ENCODE data around the gene TRAPPC5. TPM values are rescaled to one million over a fixed set of nuclear protein-coding genes. Genes with fewer than 3 reads are reported as not detected.
A peak's percentile ranks its signal among the peaks of the same experiment; 100 is the strongest.

Gene TRAPPC5
- total and polyA plus RNA-seq, 10 donors: 47.2 to 159 (median 86.0) TPM

GRCh38 chr19:7715671-7716070 is 35.0 kb downstream of the TRAPPC5 start:
- Histone ChIP-seq H3K27me3 (replicated peaks in 1 of 7) (no peaks in the 10 kb centered on the region), H3K4me3 (no peak overlapping the region), H3K36me3 (no peaks in the 10 kb centered on the region), H3K27ac (peak overlapping the region in 1 of 8 donors; percentile 82), H3K4me1 (peaks cover 2 to 65% (median 30%) of the 10 kb centered on the region in 6 donors), H3K9me3 (peaks cover 0 to 14% (median 8%) of the 10 kb centered on the region in 8 donors)
- 88 to 96% (median 88%) methylated on average over 1 of the region's 1 CpG for WGBS, 5 donors
- TF ChIP-seq CTCF (IDR thresholded peaks at IDR 0.05 in 8 of 11, conservative IDR thresholded peaks at IDR 0.05 in 3 of 11) (no peak), POLR2AphosphoS5 (IDR thresholded peaks at IDR 0.05) (no peak), POLR2A (IDR thresholded peaks at IDR 0.05) (no peak)
- DNase-seq: no peak
- intact Hi-C loops (cut with DNase I; ENCODE audit: low total_unique reads): no loop called here

GRCh38 chr19:7716762-7717161 is 36.1 kb downstream of the TRAPPC5 start:
- Histone ChIP-seq H3K4me1 (peaks cover 0 to 57% (median 27%) of the 10 kb centered on the region in 6 donors), H3K4me3 (no peak overlapping the region), H3K27me3 (replicated peaks in 1 of 7) (no peaks in the 10 kb centered on the region), H3K27ac (no peak overlapping the region), H3K36me3 (no peaks in the 10 kb centered on the region), H3K9me3 (peaks cover 0 to 14% (median 8%) of the 10 kb centered on the region in 8 donors)
- WGBS, 5 donors: 56 to 82% (median 74%) methylated on average over 1 of the region's 1 CpG
- TF ChIP-seq POLR2A (IDR thresholded peaks at IDR 0.05) (no peak), CTCF (IDR thresholded peaks at IDR 0.05 in 8 of 11, conservative IDR thresholded peaks at IDR 0.05 in 3 of 11) (no peak), POLR2AphosphoS5 (IDR thresholded peaks at IDR 0.05) (no peak)
- intact Hi-C loops (cut with DNase I; ENCODE audit: low total_unique reads): no loop called here
- no peak for DNase-seq

- no peak for TF ChIP-seq CTCF (IDR thresholded peaks at IDR 0.05 in 8 of 11, conservative IDR thresholded peaks at IDR 0.05 in 3 of 11)
- no peak for TF ChIP-seq POLR2A (IDR thresholded peaks at IDR 0.05)
- peak in 2 of 3 donors; percentile 25 to 48 for TF ChIP-seq POLR2AphosphoS5 (IDR thresholded peaks at IDR 0.05)
- peak; percentile 79 for DNase-seq
- 26 to 36% (median 28%) methylated on average over 6 to 8 of the region's 8 CpGs for WGBS, 5 donors
These were observed 38.0 kb downstream of the TRAPPC5 start for GRCh38 chr19:7718668-7719067.

GRCh38 chr19:7720351-7720750 is 39.7 kb downstream of the TRAPPC5 start:
- Histone ChIP-seq H3K27ac (no peak overlapping the region), H3K4me1 (peaks cover 0 to 41% (median 16%) of the 10 kb centered on the region in 6 donors), H3K27me3 (replicated peaks in 1 of 7) (no peaks in the 10 kb centered on the region), H3K4me3 (no peak overlapping the region), H3K36me3 (no peaks in the 10 kb centered on the region), H3K9me3 (peaks cover 0 to 14% (median 8%) of the 10 kb centered on the region in 8 donors)
- intact Hi-C loops (cut with DNase I; ENCODE audit: low total_unique reads): no loop called here
- no peak for DNase-seq
- 76 to 90% (median 88%) methylated on average over 6 of the region's 6 CpGs for WGBS, 5 donors
- TF ChIP-seq POLR2AphosphoS5 (IDR thresholded peaks at IDR 0.05) (no peak), POLR2A (IDR thresholded peaks at IDR 0.05) (no peak), CTCF (IDR thresholded peaks at IDR 0.05 in 8 of 11, conservative IDR thresholded peaks at IDR 0.05 in 3 of 11) (no peak)

More at GRCh38 chr19:7718668-7719067, 38.0 kb downstream of the TRAPPC5 start:
- no peaks in the 10 kb centered on the region for H3K36me3 ChIP-seq
- H3K4me1 ChIP-seq: peaks cover 0 to 57% (median 25%) of the 10 kb centered on the region in 6 donors
- peaks cover 0 to 14% (median 8%) of the 10 kb centered on the region in 8 donors for H3K9me3 ChIP-seq
- no peaks in the 10 kb centered on the region for H3K27me3 ChIP-seq (replicated peaks in 1 of 7)
- intact Hi-C loops (cut with DNase I; ENCODE audit: low total_unique reads): no loop called here
- H3K4me3 ChIP-seq: no peak overlapping the region
- peak overlapping the region in 4 of 8 donors; percentile 35 to 68 (median 56) for H3K27ac ChIP-seq

Data from spleen (tissue), 11 donors.